Activated naive CD8-positive, alpha-beta T cell treated with anti-CD3 and anti-CD28 coated beads for 36 hours (primary cell): Measurements from ENCODE around the gene PGAP2. TPM values are rescaled to one million over a fixed set of nuclear protein-coding genes. Genes with fewer than 3 reads are reported as not detected.
"Not testable (repeated sequence)": the region's sequence is repeated elsewhere in the genome, so short reads cannot be mapped to it uniquely, and the experiment has no call there.

Source experiments
- DNase-seq: peaks from one replicate; pipeline ENCODE4 v3.0.0; 2021
- H3K27ac Mint-ChIP-seq: one replicate; pipeline ENCODE4 v1.8.0; 2022; ENCODE audit warnings: mild to moderate bottlenecking, moderate library complexity, mixed read lengths
- H3K27me3 Mint-ChIP-seq: one replicate; pipeline ENCODE4 v1.8.0; 2022; ENCODE audit warnings: mild to moderate bottlenecking, mixed read lengths
- H3K36me3 Mint-ChIP-seq: one replicate; pipeline ENCODE4 v1.8.0; 2021; ENCODE audit warnings: mild to moderate bottlenecking, mixed read lengths
- H3K4me1 Mint-ChIP-seq: one replicate; pipeline ENCODE4 v1.8.0; 2021; ENCODE audit warnings: mixed read lengths
- H3K4me3 Mint-ChIP-seq: one replicate; pipeline ENCODE4 v1.8.0; 2022; ENCODE audit warnings: mild to moderate bottlenecking, moderate library complexity, mixed read lengths
- H3K9me3 Mint-ChIP-seq: one replicate; pipeline ENCODE4 v1.8.0; 2022; ENCODE audit warnings: mixed read lengths
- total RNA-seq, 2 experiments: library from RNA; stranded (reverse); gene quantifications; one replicate each; pipeline ENCODE4 v1.2.3, GENCODE V29; 2021

Gene PGAP2
- total RNA-seq, 2 experiments from 2014 or later: 35.4 to 35.6 TPM

DNA sequence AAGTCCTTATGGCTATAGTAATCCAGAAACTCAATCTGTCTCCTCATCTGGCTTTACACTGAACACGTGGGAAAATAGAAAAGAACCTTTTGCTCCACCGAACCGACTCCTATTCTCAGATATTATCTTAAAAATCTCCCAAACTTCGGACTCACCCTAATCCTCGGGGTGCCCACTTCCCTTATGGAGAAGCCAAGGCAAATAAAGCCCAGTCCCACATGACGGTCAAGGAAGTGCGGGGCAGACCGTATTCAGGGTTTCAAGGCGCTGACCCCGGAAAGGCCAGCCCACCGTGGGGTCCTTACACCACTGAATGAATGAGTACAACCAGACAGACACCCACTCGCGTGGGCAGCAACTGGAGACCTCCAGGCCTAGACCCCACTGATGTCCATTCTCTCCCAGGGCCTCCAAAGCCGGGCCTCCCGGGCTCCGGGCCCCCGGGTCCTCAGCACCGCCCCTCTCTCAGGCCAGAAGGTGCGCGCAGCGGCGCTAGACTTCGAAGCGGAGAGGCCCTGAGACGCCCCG, 11.5 kb upstream of the PGAP2 start:
- H3K4me1 Mint-ChIP-seq: peaks cover 41% of the 10 kb centered on the region
- peak overlapping the region; percentile 88 for H3K4me3 Mint-ChIP-seq

DNA sequence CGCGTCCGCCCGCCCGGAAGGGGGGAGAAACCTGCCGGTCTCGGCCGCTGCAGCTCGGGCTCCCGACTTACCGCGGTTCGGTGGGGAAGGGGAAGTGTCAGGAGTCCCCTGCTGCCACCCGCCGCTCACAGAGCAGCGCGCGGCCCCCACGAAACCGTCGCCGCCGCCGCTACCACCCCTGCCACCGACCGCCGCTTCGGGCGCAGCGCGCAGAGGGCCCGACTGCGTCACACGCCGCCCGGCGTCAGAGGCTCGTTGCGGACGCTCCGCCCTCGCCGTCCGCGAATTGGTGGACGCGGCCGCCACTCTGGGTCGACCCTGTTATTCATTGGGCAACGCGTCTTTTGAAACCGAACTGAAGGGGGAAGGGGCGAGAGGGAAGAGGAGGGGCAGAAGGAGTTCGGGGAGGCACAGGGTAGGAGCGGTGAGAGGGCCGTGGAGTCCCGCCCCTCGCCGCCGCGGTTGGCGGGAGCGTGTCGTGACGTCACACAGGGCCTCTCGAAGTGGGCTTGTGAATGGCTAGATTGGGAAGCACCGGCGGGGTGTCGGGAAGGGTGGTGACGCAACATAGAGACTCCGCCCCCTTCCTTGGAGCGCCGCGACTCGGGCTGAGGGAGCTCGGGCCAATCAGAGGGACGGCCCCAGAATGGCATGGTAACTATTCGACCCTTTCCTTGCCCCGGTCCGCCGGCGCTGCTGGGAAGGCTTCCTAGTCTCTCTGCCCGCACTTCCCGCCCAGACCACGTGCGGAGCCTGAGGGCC, 10.8 kb upstream of the PGAP2 start, which contains the start of gene NUP98:
TSS of gene NUP98 (minus strand) at position 226 of the 762 bp plus-strand sequence. CDS start 15,437 bp downstream, outside the sequence.
- peaks cover 38% of the 10 kb centered on the region for H3K4me1 Mint-ChIP-seq
- peaks cover 4% of the 10 kb centered on the region for H3K27me3 Mint-ChIP-seq

More for the DNA sequence above, 11.5 kb upstream of the PGAP2 start:
- Mint-ChIP-seq H3K27ac (peak overlapping the region; percentile 100), H3K36me3 (peaks cover 44% of the 10 kb centered on the region), H3K27me3 (peaks cover 4% of the 10 kb centered on the region), H3K9me3 (no peaks in the 10 kb centered on the region)
- DNase-seq: no peak

DNA sequence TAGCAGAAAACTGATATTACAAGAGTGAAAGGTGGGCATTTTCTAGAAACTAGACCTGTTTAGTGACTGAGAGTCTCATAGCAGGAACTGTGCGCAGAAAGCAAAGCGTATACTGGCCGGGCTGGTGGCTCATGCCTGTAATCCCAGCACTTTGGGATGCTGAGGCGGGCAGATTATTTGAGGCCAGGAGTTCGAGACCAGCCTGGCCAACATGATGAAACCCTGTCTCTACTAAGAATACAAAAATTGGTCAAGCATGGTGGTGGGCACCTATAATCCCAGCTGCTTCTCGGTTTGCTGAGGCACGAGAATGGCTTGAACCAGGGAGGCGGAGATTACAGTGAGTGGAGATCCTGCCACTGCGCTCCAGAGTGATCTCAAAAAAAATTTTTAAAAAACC, 9.2 kb upstream of the PGAP2 start:
- Mint-ChIP-seq H3K4me1 (peaks cover 30% of the 10 kb centered on the region), H3K27me3 (peaks cover 4% of the 10 kb centered on the region), H3K36me3 (peaks cover 26% of the 10 kb centered on the region), H3K9me3 (no peaks in the 10 kb centered on the region), H3K4me3 (peak overlapping the region; percentile 88), H3K27ac (peak overlapping the region; percentile 100)
- DNase-seq: no peak

More for the DNA sequence above, 10.8 kb upstream of the PGAP2 start, which contains the start of gene NUP98:
- Mint-ChIP-seq H3K9me3 (no peaks in the 10 kb centered on the region), H3K4me3 (peak within 1 kb of the TSS; percentile 88), H3K36me3 (peaks cover 40% of the 10 kb centered on the region), H3K27ac (peak within 1 kb of the TSS; percentile 100)
- peak; percentile 100 for DNase-seq

DNA sequence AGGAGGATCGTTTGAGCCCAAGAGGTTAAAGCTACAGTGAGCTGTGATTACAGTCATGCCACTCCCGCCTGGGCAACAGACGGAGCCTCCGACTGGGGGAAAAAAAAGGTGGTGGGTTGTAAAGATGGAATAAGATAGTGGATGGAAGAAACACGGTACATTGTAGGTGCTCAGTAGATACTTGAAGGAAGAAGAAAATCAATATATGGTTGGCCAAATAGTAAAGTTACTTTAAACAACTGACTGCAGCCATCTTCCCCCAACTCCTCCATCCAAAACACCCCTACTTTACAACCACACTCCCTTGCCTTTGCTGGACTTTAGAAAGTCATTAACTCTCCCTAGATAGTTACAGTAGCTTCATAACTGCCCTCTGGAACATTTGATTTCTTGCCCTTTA, 8.5 kb upstream of the PGAP2 start:
- Mint-ChIP-seq H3K4me3 (no peak overlapping the region), H3K27ac (peak overlapping the region; percentile 54)

DNA sequence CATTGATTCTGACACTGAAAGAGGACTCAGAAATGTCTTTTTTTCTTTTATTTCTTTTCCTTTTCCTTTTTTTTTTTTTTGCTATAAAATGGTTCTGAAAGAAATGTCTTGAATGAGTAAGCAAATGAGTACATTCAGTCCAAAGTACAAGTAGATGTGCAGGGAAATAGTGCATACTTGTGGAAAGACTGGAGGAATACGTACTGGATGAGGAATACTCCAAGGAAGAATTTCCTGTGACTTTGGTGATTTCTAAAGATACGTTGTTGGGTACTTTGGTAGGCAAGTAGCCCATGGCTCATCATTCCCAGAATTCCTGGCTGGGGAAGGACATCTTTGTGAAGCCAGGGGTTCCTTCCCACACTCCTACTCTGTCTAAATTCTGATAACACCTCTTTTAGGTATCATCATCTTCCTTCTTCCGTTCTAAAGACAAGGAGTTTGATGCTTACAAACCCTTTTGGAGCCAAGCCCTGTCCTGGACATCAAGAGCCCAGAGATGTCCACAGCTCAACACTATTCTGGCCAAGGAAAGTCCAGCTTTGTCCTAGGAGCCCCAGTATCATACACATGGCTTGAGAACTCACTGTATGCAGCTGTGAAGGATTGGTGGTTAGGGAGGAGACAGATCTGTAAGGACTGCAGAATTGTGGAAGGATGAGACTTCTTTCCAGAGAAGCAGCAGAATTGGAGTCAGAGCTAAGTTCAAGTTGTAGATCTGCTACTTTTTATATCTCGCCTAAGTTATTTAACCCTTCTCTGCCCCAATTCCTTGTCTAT, 6.2 kb upstream of the PGAP2 start:
- Mint-ChIP-seq H3K4me3 (no peak overlapping the region), H3K4me1 (peaks cover 9% of the 10 kb centered on the region), H3K27ac (no peak overlapping the region), H3K9me3 (no peaks in the 10 kb centered on the region), H3K36me3 (peaks cover 2% of the 10 kb centered on the region), H3K27me3 (peaks cover 4% of the 10 kb centered on the region)
- DNase-seq: no peak

More for the DNA sequence above, 8.5 kb upstream of the PGAP2 start:
- Mint-ChIP-seq H3K27me3 (peaks cover 4% of the 10 kb centered on the region), H3K36me3 (peaks cover 19% of the 10 kb centered on the region), H3K9me3 (no peaks in the 10 kb centered on the region), H3K4me1 (peaks cover 23% of the 10 kb centered on the region)
- no peak for DNase-seq

DNA sequence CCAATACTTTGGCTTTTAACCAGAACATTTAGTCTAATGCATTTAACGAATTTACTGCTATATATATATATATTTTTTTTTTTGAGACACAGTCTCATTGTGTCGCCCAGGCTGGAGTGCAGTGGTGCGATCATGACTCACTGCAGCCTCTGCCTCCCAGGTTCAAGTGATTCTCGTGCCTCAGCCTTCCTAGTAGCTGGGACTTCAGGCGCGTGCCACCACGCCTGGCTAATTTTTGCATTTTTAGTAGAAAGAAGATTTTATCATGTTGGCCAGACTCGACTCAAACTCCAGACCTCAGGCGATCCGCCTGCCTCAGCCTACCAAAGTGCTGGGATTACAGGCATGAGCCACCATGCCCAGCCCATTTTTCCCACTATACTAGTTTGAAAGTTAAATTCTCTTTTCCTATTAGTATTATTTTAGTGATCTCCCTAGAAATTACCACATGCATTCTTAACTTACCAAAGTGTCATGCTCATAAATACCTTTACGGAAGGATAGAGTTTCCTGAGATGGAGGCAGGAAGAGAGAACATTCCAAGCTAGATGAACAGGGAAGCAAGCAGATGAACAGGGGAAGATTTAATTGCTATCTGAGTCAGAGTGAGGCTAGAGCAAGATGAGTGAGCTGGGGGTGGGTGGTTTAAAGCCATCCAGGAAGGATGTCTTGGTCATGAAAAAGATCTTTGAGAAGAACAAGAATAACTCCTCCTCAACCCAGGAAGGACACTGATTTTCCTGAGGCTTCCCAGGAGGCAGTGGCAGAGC, 4.4 kb upstream of the PGAP2 start:
- Mint-ChIP-seq H3K36me3 (peaks cover 2% of the 10 kb centered on the region), H3K27me3 (no peaks in the 10 kb centered on the region), H3K27ac (no peak overlapping the region), H3K4me1 (peaks cover 17% of the 10 kb centered on the region), H3K4me3 (no peak overlapping the region), H3K9me3 (no peaks in the 10 kb centered on the region)
- no peak for DNase-seq

DNA sequence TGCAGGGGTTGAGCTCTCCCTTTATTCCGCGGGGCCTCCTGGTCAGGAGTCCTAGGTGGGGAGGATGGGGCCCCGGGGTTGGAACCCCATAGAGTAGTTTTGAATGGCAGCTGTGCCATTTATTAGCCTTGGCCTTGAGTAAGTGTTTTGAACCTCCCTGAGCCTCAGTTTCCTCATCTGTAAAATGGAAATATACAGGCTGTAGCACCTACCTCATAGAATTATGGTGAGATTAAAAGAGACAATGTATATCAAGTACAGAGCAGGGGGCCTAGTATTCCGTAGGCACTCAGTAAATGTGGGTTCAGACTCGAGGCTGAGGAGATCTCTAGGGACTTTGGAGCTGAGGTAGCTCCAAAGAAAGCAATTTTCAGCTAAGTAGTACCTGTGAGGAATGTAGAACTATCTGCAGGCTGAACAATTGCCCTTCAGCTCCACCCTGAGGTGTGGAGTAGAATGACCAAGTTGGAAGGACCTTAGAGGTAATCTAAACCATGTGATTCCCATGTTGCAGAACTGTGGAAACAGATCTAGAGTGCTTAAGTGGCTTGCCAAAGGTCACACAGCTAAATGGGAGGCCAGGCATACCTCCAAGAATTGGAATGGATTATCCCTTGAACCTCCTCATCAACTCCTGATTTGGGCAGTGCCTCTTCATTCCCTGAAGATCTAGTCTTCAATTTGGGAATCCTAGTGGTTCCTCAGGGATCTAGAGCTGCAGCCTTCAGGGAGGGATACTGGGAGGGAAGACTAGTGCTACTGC, 682 bp downstream of the PGAP2 start:
- DNase-seq: peak; percentile 46
- Mint-ChIP-seq H3K4me1 (peaks cover 15% of the 10 kb centered on the region), H3K9me3 (no peaks in the 10 kb centered on the region), H3K27ac (peak overlapping the region; percentile 49), H3K36me3 (peaks cover 3% of the 10 kb centered on the region), H3K27me3 (no peaks in the 10 kb centered on the region), H3K4me3 (peak overlapping the region; percentile 96)

DNA sequence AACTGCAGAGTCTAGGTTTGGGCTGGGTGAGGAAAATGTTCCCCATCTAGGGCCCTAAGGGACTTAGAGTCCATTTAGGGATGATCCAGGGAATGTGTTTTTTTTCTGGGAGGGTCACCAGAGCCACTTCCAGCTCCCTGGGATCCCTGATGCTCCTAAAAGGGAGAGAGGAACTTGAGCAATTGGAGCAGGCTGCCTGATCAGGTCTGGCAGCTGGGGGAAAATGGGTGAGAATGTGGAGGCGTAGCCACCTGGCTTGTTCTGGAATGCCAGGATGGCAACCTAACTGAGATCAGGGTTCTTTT, 1.2 kb downstream of the PGAP2 start:
- H3K36me3 Mint-ChIP-seq: peaks cover 3% of the 10 kb centered on the region
- DNase-seq: no peak
- peaks cover 15% of the 10 kb centered on the region for H3K4me1 Mint-ChIP-seq
- H3K27me3 Mint-ChIP-seq: no peaks in the 10 kb centered on the region
- H3K9me3 Mint-ChIP-seq: no peaks in the 10 kb centered on the region
- H3K4me3 Mint-ChIP-seq: no peak overlapping the region
- H3K27ac Mint-ChIP-seq: no peak overlapping the region

DNA sequence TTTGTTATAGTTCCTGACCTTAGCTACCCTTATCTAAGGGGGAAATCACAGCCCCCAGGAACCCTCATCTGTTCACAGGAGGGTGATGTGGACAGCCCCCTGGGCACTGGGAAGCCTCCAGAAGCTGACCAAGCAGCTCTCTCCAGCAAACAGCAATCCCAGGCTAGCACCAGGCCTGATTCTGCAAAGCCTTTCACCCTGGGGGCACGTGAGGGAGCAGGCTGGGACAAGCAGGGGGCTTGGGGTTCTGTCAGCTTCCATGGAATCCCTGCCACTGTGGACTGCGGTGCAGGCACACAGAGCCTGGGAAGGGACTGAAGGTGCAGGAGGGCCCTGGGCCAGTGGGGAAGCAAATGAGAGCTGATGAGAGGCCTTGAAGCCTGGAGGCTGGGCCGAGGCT, 2.1 kb downstream of the PGAP2 start:
- Mint-ChIP-seq H3K4me1 (peaks cover 15% of the 10 kb centered on the region), H3K4me3 (no peak overlapping the region), H3K27me3 (no peaks in the 10 kb centered on the region), H3K36me3 (peaks cover 3% of the 10 kb centered on the region), H3K27ac (no peak overlapping the region), H3K9me3 (no peaks in the 10 kb centered on the region)
- no peak for DNase-seq

DNA sequence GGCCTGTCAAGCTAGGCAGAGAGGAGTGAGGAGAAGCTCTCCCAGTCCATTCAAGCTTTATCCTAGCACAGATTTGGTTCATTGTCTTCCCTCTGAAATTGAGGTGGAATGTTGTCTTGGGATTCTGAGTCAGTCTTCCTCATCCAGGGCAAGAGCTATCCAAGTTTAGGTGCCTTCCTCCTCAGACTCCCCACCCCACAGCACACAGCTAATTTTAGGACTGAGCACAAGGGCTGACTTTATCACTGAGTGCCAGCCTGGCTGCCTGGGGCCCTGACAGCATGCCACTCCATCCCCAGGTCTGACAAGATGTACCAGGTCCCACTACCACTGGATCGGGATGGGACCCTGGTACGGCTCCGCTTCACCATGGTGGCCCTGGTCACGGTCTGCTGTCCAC, 2.6 kb downstream of the PGAP2 start:
- Mint-ChIP-seq H3K4me3 (no peak overlapping the region), H3K27ac (no peak overlapping the region), H3K9me3 (no peaks in the 10 kb centered on the region), H3K27me3 (no peaks in the 10 kb centered on the region), H3K4me1 (peaks cover 15% of the 10 kb centered on the region), H3K36me3 (peaks cover 3% of the 10 kb centered on the region)
- no peak for DNase-seq

DNA sequence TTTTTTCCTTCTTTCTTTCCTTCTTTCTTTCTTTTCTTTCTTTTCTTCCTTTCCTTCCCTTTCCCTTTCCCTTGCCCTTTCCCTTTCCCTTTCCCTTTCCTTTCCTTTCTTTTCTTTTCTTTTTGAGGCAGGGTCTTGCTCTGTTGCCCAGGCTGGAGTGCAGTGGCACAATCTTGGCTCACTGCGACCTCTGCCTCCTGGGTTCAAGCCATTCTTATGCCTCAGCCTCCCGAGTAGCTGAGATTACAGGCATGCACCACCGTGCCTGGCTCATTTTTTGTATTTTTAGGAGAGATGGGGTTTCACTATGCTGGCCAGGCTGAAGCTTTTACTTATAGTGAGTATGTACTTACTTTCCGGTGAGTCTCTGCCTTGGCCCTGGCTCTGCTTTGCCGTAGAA, 6.5 kb downstream of the PGAP2 start:
- H3K27ac Mint-ChIP-seq, H3K9me3 Mint-ChIP-seq, H3K4me1 Mint-ChIP-seq, H3K36me3 Mint-ChIP-seq, DNase-seq, H3K27me3 Mint-ChIP-seq, H3K4me3 Mint-ChIP-seq: not testable (repeated sequence)

DNA sequence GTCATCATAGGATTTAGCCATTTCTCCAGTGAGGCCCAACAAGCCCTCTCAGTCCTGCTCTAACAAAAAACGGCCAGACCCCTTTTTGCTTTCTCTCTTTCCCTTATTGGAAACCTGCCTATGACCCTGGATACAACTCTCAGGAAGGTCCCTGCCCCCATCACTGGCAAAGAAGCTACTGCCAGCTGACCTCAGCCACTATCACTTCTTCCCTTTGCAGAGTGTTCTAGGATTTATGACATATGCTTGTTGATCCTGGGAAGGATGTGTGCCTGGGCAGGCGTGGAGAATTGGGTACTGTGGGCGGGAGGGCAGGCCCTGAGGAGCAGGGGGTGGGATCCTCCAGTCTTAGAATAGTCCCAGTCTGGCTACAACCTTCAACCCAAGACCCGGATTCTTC, 7.5 kb downstream of the PGAP2 start:
- H3K27me3 Mint-ChIP-seq: no peaks in the 10 kb centered on the region
- H3K4me3 Mint-ChIP-seq: no peak overlapping the region
- no peak for DNase-seq
- H3K4me1 Mint-ChIP-seq: no peaks in the 10 kb centered on the region
- no peak overlapping the region for H3K27ac Mint-ChIP-seq
- H3K9me3 Mint-ChIP-seq: no peaks in the 10 kb centered on the region
- H3K36me3 Mint-ChIP-seq: peaks cover 5% of the 10 kb centered on the region

DNA sequence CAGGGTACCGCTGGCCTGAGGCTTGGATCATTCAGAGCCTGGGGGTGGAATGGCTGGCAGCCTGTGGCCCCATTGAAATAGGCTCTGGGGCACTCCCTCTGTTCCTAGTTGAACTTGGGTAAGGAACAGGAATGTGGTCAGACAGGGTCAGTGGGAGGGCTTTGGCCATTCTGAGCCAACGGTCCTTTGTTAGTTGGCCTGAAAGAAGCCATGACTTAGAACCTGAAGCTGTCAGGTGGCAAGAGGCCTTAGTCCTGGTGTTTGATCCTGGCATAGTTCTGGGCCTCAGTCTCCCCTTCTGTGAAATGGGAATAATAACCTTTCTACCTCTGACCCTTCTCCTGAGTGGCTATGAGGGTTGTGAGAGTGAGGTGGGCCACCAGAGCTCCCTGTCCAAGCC, 8.3 kb downstream of the PGAP2 start:
- no peak for DNase-seq
- H3K36me3 Mint-ChIP-seq: peaks cover 2% of the 10 kb centered on the region
- no peak overlapping the region for H3K27ac Mint-ChIP-seq
- no peaks in the 10 kb centered on the region for H3K9me3 Mint-ChIP-seq
- no peak overlapping the region for H3K4me3 Mint-ChIP-seq
- H3K27me3 Mint-ChIP-seq: no peaks in the 10 kb centered on the region
- no peaks in the 10 kb centered on the region for H3K4me1 Mint-ChIP-seq

DNA sequence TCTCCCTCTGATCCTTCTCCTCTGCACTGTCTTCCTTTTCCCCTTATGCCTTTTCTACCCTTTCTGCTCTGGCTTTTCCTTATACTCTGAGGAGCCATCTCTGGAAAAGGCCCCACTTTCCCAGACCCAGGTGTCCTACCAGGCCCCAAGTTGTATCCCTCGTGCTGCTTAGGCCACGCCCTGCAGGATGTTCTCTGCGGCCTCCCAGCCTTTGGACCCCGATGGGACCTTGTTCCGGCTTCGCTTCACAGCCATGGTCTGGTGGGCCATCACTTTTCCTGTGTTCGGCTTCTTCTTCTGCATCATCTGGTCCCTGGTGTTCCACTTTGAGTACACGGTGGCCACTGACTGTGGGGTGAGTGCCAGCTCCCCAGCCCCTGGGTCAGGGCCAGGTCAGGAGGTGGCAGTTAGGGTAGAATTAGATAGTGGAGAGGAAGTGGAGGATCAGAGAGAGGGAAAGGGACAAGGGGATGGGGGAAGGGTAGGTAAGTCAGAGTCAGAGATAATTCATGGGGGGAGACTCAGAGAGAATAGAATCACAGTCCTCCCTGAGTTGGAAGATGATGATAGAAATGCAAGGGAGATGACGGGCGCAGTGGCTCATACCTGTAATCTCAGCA, 8.9 kb downstream of the PGAP2 start:
- H3K4me3 Mint-ChIP-seq: no peak overlapping the region
- H3K9me3 Mint-ChIP-seq: no peaks in the 10 kb centered on the region
- DNase-seq: no peak
- no peaks in the 10 kb centered on the region for H3K4me1 Mint-ChIP-seq
- no peak overlapping the region for H3K27ac Mint-ChIP-seq
- no peaks in the 10 kb centered on the region for H3K27me3 Mint-ChIP-seq
- peaks cover 2% of the 10 kb centered on the region for H3K36me3 Mint-ChIP-seq
